ENCODE results near the gene RNF187. TPM values are rescaled to one million over a fixed set of nuclear protein-coding genes. Genes with fewer than 3 reads are reported as not detected.
A peak's percentile ranks its signal among the peaks of the same experiment; 100 is the strongest.

Gene RNF187
- total RNA-seq, 2 experiments from 2014 or later, result 40.7 to 45.1 TPM

DNA sequence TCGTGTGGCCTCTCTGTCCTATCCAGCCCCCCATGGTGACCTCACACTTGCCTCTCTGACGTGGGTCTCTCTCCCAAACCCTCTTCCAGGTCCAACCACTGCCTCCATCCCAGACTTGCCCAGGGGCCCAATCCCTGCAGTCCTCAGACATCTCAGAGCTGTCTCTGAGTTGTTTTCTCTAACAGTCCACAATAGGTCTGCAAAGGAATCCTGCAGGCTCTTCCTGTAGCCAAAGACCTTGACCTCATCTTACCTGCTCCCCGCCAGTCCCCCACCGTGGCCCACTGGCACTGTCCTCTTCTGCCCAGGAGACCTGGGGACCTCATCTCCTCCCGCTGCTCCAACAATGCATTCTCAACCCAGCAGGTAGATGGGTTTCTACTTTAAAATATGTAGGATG lies 10.0 kb downstream of the RNF187 start:
- Histone ChIP-seq H3K4me1 (ENCODE audit: insufficient read depth, low read length) (peaks cover 19% of the 10 kb centered on the region), H3K36me3 (ENCODE audit: insufficient read depth, low read length) (peaks cover 50% of the 10 kb centered on the region), H3K27me3 (ENCODE audit: control insufficient read depth in 1 of 2, insufficient read depth in 2 of 2, low read length in 2 of 2) (no peaks in the 10 kb centered on the region), H3K9me3 (ENCODE audit: control insufficient read depth in 1 of 2, insufficient read depth in 1 of 2, low read length in 2 of 2) (no peaks in the 10 kb centered on the region), H3K27ac (ENCODE audit: low read depth in 1 of 2, low read length in 2 of 2) (no peak overlapping the region), H3K4me3 (ENCODE audit: low read length) (no peak overlapping the region)
- Mint-ChIP-seq H3K9me3 (no peaks in the 10 kb centered on the region), H3K36me3 (ENCODE audit: low read depth) (peaks cover 57% of the 10 kb centered on the region), H3K27me3 (no peaks in the 10 kb centered on the region), H3K4me3 (no peak overlapping the region), H3K4me1 (ENCODE audit: low read depth) (peaks cover 20% of the 10 kb centered on the region), H3K27ac (no peak overlapping the region)
- ChIA-PET CTCF (no interaction called here), POLR2A (interaction anchor here (1.7 kb wide), 1 partner anchor 11 kb away, joined by 7 read pairs; the partner anchor contains the start of gene RNF187)
- TF ChIP-seq, protein P1, sequence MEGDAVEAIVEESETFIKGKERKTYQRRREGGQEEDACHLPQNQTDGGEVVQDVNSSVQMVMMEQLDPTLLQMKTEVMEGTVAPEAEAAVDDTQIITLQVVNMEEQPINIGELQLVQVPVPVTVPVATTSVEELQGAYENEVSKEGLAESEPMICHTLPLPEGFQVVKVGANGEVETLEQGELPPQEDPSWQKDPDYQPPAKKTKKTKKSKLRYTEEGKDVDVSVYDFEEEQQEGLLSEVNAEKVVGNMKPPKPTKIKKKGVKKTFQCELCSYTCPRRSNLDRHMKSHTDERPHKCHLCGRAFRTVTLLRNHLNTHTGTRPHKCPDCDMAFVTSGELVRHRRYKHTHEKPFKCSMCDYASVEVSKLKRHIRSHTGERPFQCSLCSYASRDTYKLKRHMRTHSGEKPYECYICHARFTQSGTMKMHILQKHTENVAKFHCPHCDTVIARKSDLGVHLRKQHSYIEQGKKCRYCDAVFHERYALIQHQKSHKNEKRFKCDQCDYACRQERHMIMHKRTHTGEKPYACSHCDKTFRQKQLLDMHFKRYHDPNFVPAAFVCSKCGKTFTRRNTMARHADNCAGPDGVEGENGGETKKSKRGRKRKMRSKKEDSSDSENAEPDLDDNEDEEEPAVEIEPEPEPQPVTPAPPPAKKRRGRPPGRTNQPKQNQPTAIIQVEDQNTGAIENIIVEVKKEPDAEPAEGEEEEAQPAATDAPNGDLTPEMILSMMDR (IDR thresholded peaks at IDR 0.05), result no peak
- ATAC-seq (ENCODE audit: poor library complexity) (no peak), DNase-seq (no peak)
- intact Hi-C loops (cut with DNase I, micrococcal nuclease), result loop anchor here in 1 of 2 experiments (5.0 kb wide), 1 partner anchor 410 kb away; no protein-coding TSS in a partner anchor

- ChIA-PET POLR2A (interaction anchor here (1.7 kb wide), 1 partner anchor 11 kb away, joined by 7 read pairs; the partner anchor contains the start of gene RNF187), CTCF (no interaction called here)
- Mint-ChIP-seq H3K36me3 (ENCODE audit: low read depth) (peaks cover 55% of the 10 kb centered on the region), H3K4me1 (ENCODE audit: low read depth) (peaks cover 20% of the 10 kb centered on the region), H3K4me3 (no peak overlapping the region), H3K27ac (no peak overlapping the region), H3K9me3 (no peaks in the 10 kb centered on the region), H3K27me3 (no peaks in the 10 kb centered on the region)
- intact Hi-C loops (cut with DNase I, micrococcal nuclease), result loop anchor here in 1 of 2 experiments (5.0 kb wide), 1 partner anchor 411 kb away; no protein-coding TSS in a partner anchor
- no peak for DNase-seq
- Histone ChIP-seq H3K27me3 (ENCODE audit: control insufficient read depth in 1 of 2, insufficient read depth in 2 of 2, low read length in 2 of 2) (no peaks in the 10 kb centered on the region), H3K36me3 (ENCODE audit: insufficient read depth, low read length) (peaks cover 47% of the 10 kb centered on the region), H3K27ac (ENCODE audit: low read depth in 1 of 2, low read length in 2 of 2) (no peak overlapping the region), H3K4me3 (ENCODE audit: low read length) (no peak overlapping the region), H3K4me1 (ENCODE audit: insufficient read depth, low read length) (peaks cover 19% of the 10 kb centered on the region), H3K9me3 (ENCODE audit: control insufficient read depth in 1 of 2, insufficient read depth in 1 of 2, low read length in 2 of 2) (no peaks in the 10 kb centered on the region)
- no peak for ATAC-seq (ENCODE audit: poor library complexity)
- TF ChIP-seq, protein P1 (IDR thresholded peaks at IDR 0.05), result no peak
Observed at GRCh38 chr1:228497817-228498216, 10.6 kb downstream of the RNF187 start.

- Histone ChIP-seq H3K4me1 (ENCODE audit: insufficient read depth, low read length) (peaks cover 19% of the 10 kb centered on the region), H3K36me3 (ENCODE audit: insufficient read depth, low read length) (peaks cover 23% of the 10 kb centered on the region), H3K27me3 (ENCODE audit: control insufficient read depth in 1 of 2, insufficient read depth in 2 of 2, low read length in 2 of 2) (peaks cover 0 to 1% of the 10 kb centered on the region in 2 experiments), H3K27ac (ENCODE audit: low read depth in 1 of 2, low read length in 2 of 2) (no peak overlapping the region), H3K4me3 (ENCODE audit: low read length) (peak overlapping the region; percentile 8), H3K9me3 (ENCODE audit: control insufficient read depth in 1 of 2, insufficient read depth in 1 of 2, low read length in 2 of 2) (no peaks in the 10 kb centered on the region)
- H3K36me3 Mint-ChIP-seq (ENCODE audit: low read depth), result peaks cover 36% of the 10 kb centered on the region
- TF ChIP-seq, protein P1 (IDR thresholded peaks at IDR 0.05), result no peak
- ChIA-PET POLR2A (interaction anchor here (1.5 to 2.4 kb wide), 4 partner anchors 13 to 94 kb away, joined by 7 to 14 read pairs (median 10); partner anchors contain the start of genes RNF187 and TRIM11), CTCF (interaction anchor here (0.6 to 2.1 kb wide), 7 partner anchors 12 to 1005 kb away, joined by 3 to 17 read pairs (median 4); partner anchors contain the start of gene RNF187)
- H3K4me1 Mint-ChIP-seq (ENCODE audit: low read depth), result peaks cover 20% of the 10 kb centered on the region
- H3K9me3 Mint-ChIP-seq, result no peaks in the 10 kb centered on the region
- H3K27ac Mint-ChIP-seq, result peak overlapping the region; percentile 55
- H3K4me3 Mint-ChIP-seq, result peak overlapping the region; percentile 84
- intact Hi-C loops (cut with DNase I, micrococcal nuclease), result loop anchor here (5.0 to 10.0 kb wide), 2 partner anchors 43 to 725 kb away; a partner anchor contains a TSS
- ATAC-seq (ENCODE audit: poor library complexity), result no peak
- DNase-seq, result peak in 2 of 14 experiments; percentile 15
- H3K27me3 Mint-ChIP-seq, result no peaks in the 10 kb centered on the region
Observed at GRCh38 chr1:228500143-228500734, 13.1 kb downstream of the RNF187 start.
